GM12878 (cell line): ENCODE results near the gene TRIM63. TPM values are rescaled to one million over a fixed set of nuclear protein-coding genes. Genes with fewer than 3 reads are reported as not detected.

Experiments used
- ATAC-seq: fragments of 200-7000 bp; cut with Tn5 transposase; 3 replicates; pipeline ENCODE4 v1.9.1; 2020; ENCODE audit warnings: mild to moderate bottlenecking, moderate library complexity
- BruUV-seq: library from RNA; stranded (reverse); fragments of 400-500 nt; replicated peaks from 2 replicates; lab custom pipeline; 2021; lab: Mats Ljungman, UMichigan
- CTCF ChIA-PET: fragments of 300-600 bp; sonication (Branson Sonifier 250); formaldehyde crosslinking; extraction: SDS; loops from one replicate; lab custom pipeline; 2021; ENCODE audit warnings: inconsistent platforms; lab: Yijun Ruan, JAX
- POLR2A ChIA-PET: fragments of 350-600 bp; formaldehyde crosslinking; extraction: SDS; loops from one replicate; lab custom pipeline; 2021; ENCODE audit warnings: inconsistent platforms; lab: Charles Lee
- RAD21 ChIA-PET: fragments of 300-600 bp; sonication (Branson Sonifier 250); formaldehyde crosslinking; loops from one replicate; lab custom pipeline; 2023; ENCODE audit warnings: antibody characterized with exemption; ENCODE audit not compliant: unreplicated experiment; lab: Charles Lee
- SMC1A ChIA-PET: fragments of 300-600 bp; sonication (Branson Sonifier 250); formaldehyde crosslinking; loops from one replicate; lab custom pipeline; 2023; ENCODE audit not compliant: unreplicated experiment, uncharacterized antibody; lab: Charles Lee
- DNase-seq: peaks from one replicate; pipeline ENCODE4 v3.0.0-alpha.2; 2011; ENCODE audit warnings: low read depth, low spot score
- FAIRE-seq: peaks from 3 replicates; lab custom pipeline; 2011; peaks lifted over from hg19 to GRCh38; lab: Jason Lieb, UNC
- H2AFZ ChIP-seq: 2 replicates; pipeline ENCODE4 v1.6.0; 2011; ENCODE audit warnings: low read depth, low read length, control low read depth; ENCODE audit not compliant: control insufficient read depth
- H3K27ac ChIP-seq: 2 replicates; pipeline ENCODE4 v1.5.1; 2011; ENCODE audit warnings: control low read depth; ENCODE audit not compliant: control insufficient read depth, insufficient read depth
- H3K27me3 ChIP-seq, 2 experiments: replicated peaks in 1 of 2; 2 replicates each; pipeline versions ENCODE4 v1.6.0 to v1.6.1; 2011; ENCODE audit warnings: low read length in 1 of 2; ENCODE audit not compliant: control insufficient read depth in 2 of 2, insufficient read depth in 2 of 2
- H3K36me3 ChIP-seq, 2 experiments: 2 replicates each; pipeline ENCODE4 v1.5.1; 2011; ENCODE audit warnings: low read length in 1 of 2; ENCODE audit not compliant: control insufficient read depth in 2 of 2, insufficient read depth in 2 of 2
- H3K4me1 ChIP-seq: 2 replicates; pipeline ENCODE4 v1.6.1; 2011; ENCODE audit warnings: mild to moderate bottlenecking, low read length, moderate library complexity, mixed read lengths; ENCODE audit not compliant: control insufficient read depth, insufficient read depth
- H3K4me2 ChIP-seq: 2 replicates; pipeline ENCODE4 v1.6.0; 2011; ENCODE audit warnings: control low read depth; ENCODE audit not compliant: control insufficient read depth, insufficient read depth
- H3K4me3 ChIP-seq: fragments of 200-600 bp; sonication (generic); 2 replicates; pipeline ENCODE4 v1.5.1; 2016
- H3K79me2 ChIP-seq: 2 replicates; pipeline ENCODE4 v1.6.0; 2011; ENCODE audit warnings: low read length; ENCODE audit not compliant: control insufficient read depth, insufficient read depth
- H3K9ac ChIP-seq: 2 replicates; pipeline ENCODE4 v1.8.0; 2011; ENCODE audit warnings: low read length, control low read depth, mixed read lengths; ENCODE audit not compliant: control insufficient read depth, insufficient read depth
- H3K9me3 ChIP-seq: replicated peaks from 3 replicates; pipeline ENCODE4 v1.5.1; 2011; ENCODE audit warnings: mild to moderate bottlenecking, low read length; ENCODE audit not compliant: control insufficient read depth, insufficient read depth
- H4K20me1 ChIP-seq: 2 replicates; pipeline ENCODE4 v1.6.0; 2011; ENCODE audit not compliant: control insufficient read depth, insufficient read depth
- CHD2 ChIP-seq: IDR thresholded peaks from 2 replicates; pipeline ENCODE4 v1.6.1; 2011; ENCODE audit warnings: low read depth, low read length, improper control_type of control experiment, borderline replicate concordance
- DPF2 ChIP-seq: fragments of 450-650 bp; IDR thresholded peaks from 2 replicates; pipeline ENCODE4 v1.6.1; 2017; ENCODE audit warnings: mild to moderate bottlenecking
- GABPA ChIP-seq: IDR thresholded peaks from 2 replicates; pipeline ENCODE4 v1.6.1; 2014; ENCODE audit warnings: antibody characterized with exemption, low read depth, mild to moderate bottlenecking, inconsistent platforms
- KAT2A ChIP-seq: conservative IDR thresholded peaks from 2 replicates; pipeline ENCODE4 v1.6.1; 2011; ENCODE audit warnings: low read depth, low read length; ENCODE audit not compliant: control insufficient read depth
- LARP7 ChIP-seq: fragments of 450-650 bp; IDR thresholded peaks from 2 replicates; pipeline ENCODE4 v1.6.1; 2017; ENCODE audit warnings: mild to moderate bottlenecking
- NR2F1 ChIP-seq: fragments of 450-650 bp; conservative IDR thresholded peaks from 2 replicates; pipeline ENCODE4 v1.6.1; 2017; ENCODE audit warnings: mild to moderate bottlenecking
- ZBTB33 ChIP-seq: fragments of 450-650 bp; IDR thresholded peaks from 2 replicates; pipeline ENCODE4 v1.6.1; 2017; ENCODE audit warnings: mild to moderate bottlenecking
- WGBS: methylation state at CpG from one replicate; pipeline ENCODE4 v1.1.6; 2016; ENCODE audit warnings: low lambda C conversion rate; ENCODE audit not compliant: insufficient replicate concordance, insufficient coverage; ENCODE audit errors: missing lambda C conversion rate; 5-methylcytosine and 5-hydroxymethylcytosine counted together
- in situ Hi-C: fragments of 300-500 bp; cut with MboI; formaldehyde crosslinking; loops from 9 replicates; pipeline ENCODE4 v1.14.3; 2018; ENCODE audit warnings: mixed read lengths
- intact Hi-C: fragments of 100-400 bp; cut with micrococcal nuclease; formaldehyde crosslinking; loops from one replicate; pipeline ENCODE4 v1.14.2; 2022; ENCODE audit not compliant: unreplicated experiment
- polyA plus RNA-seq, 11 experiments: library from polyadenylated mRNA; depleted of rRNA in 4 of 11; unstranded in 6 of 11; stranded (reverse) in 5 of 11; fragments of >200 nt; fragmentation: Nextera tagmentation in 4 of 11; fragmentation: Illumina TruSeq in 1 of 11; extraction: Ambion mirVana in 4 of 11; extraction: Trizol in 1 of 11; gene quantifications; 1 replicate in 1 of 11; 2 replicates in 10 of 11; pipeline versions ENCODE4 v1.2.1 to v1.2.3, GENCODE V29; 2011 to 2016; ENCODE audit warnings: inconsistent platforms in 2 of 11, missing spikeins in 2 of 11, low read depth in 1 of 11
- total RNA-seq, 4 experiments: library from RNA; depleted of rRNA in 3 of 4; stranded (reverse); fragments of >200 nt in 3 of 4; fragmentation: Illumina TruSeq in 1 of 4; extraction: Trizol in 1 of 4; gene quantifications; 2 replicates each; pipeline versions ENCODE4 v1.2.1 to v1.2.3, GENCODE V29; 2013 to 2021
- TF ChIP-seq, protein P1 (sequence below): IDR thresholded peaks from 2 replicates; pipeline ENCODE4 v1.6.1; 2012; ENCODE audit warnings: low read depth, low read length, improper control_type of control experiment
- TF ChIP-seq, protein P2 (sequence below): fragments of 450-650 bp; IDR thresholded peaks from 2 replicates; pipeline ENCODE4 v1.6.1; 2016; ENCODE audit warnings: mild to moderate bottlenecking, moderate library complexity, borderline replicate concordance

The TRIM63 gene
- total and polyA plus RNA-seq, 10 of the 15 experiments (the other 5 are each of a cell fraction or from before 2014, with no cell fraction given) = not detected

- intact Hi-C loops = no loop called here
- ATAC-seq (no peak), DNase-seq (no peak), FAIRE-seq (no peak)
- H3K9me3 ChIP-seq = 0 out of 3 replicates have a peak, but pooled peaks cover 2% of the 10 kb centered on the region
- H4K20me1 ChIP-seq = no peaks in the 10 kb centered on the region
- H3K36me3 ChIP-seq = no peaks in the 10 kb centered on the region
- POLR2A ChIA-PET = interaction anchor here (0.6 kb wide), 1 partner anchor 535 kb away, joined by 3 read pairs; no protein-coding TSS in a partner anchor
- no peaks in the 10 kb centered on the region for H3K79me2 ChIP-seq
- no peak overlapping the region for H3K4me3 ChIP-seq
- H3K27me3 ChIP-seq = peaks cover 0 to 2% of the 10 kb centered on the region in 2 experiments; a peak in 3 of 4 replicates
- SMC1A ChIA-PET = no interaction called here
- peaks cover 7% of the 10 kb centered on the region; the same call in 1 of the 2 replicates for H3K4me1 ChIP-seq
- in situ Hi-C loops = no loop called here
- H2AFZ ChIP-seq = no peak overlapping the region
- no peak overlapping the region for H3K9ac ChIP-seq
- TF ChIP-seq DPF2 (no peak), LARP7 (no peak), CHD2 (no peak), GABPA (no peak), KAT2A (no peak), NR2F1 (no peak), ZBTB33 (no peak)
- TF ChIP-seq, protein P1, sequence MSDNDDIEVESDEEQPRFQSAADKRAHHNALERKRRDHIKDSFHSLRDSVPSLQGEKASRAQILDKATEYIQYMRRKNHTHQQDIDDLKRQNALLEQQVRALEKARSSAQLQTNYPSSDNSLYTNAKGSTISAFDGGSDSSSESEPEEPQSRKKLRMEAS = no peak
- TF ChIP-seq, protein P2, sequence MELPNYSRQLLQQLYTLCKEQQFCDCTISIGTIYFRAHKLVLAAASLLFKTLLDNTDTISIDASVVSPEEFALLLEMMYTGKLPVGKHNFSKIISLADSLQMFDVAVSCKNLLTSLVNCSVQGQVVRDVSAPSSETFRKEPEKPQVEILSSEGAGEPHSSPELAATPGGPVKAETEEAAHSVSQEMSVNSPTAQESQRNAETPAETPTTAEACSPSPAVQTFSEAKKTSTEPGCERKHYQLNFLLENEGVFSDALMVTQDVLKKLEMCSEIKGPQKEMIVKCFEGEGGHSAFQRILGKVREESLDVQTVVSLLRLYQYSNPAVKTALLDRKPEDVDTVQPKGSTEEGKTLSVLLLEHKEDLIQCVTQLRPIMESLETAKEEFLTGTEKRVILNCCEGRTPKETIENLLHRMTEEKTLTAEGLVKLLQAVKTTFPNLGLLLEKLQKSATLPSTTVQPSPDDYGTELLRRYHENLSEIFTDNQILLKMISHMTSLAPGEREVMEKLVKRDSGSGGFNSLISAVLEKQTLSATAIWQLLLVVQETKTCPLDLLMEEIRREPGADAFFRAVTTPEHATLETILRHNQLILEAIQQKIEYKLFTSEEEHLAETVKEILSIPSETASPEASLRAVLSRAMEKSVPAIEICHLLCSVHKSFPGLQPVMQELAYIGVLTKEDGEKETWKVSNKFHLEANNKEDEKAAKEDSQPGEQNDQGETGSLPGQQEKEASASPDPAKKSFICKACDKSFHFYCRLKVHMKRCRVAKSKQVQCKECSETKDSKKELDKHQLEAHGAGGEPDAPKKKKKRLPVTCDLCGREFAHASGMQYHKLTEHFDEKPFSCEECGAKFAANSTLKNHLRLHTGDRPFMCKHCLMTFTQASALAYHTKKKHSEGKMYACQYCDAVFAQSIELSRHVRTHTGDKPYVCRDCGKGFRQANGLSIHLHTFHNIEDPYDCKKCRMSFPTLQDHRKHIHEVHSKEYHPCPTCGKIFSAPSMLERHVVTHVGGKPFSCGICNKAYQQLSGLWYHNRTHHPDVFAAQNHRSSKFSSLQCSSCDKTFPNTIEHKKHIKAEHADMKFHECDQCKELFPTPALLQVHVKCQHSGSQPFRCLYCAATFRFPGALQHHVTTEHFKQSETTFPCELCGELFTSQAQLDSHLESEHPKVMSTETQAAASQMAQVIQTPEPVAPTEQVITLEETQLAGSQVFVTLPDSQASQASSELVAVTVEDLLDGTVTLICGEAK = no peak
- no TSS peak for BruUV-seq
- RAD21 ChIA-PET = no interaction called here
- 0% methylated on average over 4 of the region's 4 CpGs for WGBS
- CTCF ChIA-PET = interaction anchor here (1.7 kb wide), 2 partner anchors 114 to 128 kb away, joined by 4 to 6 read pairs; no protein-coding TSS in a partner anchor
- no peak overlapping the region for H3K4me2 ChIP-seq
- H3K27ac ChIP-seq = no peak overlapping the region
Observed at GRCh38 chr1:26031196-26031595, 36.2 kb downstream of the TRIM63 start.
